ENCODE measurements around the gene IMPA2.

IMPA2 gene

DNA sequence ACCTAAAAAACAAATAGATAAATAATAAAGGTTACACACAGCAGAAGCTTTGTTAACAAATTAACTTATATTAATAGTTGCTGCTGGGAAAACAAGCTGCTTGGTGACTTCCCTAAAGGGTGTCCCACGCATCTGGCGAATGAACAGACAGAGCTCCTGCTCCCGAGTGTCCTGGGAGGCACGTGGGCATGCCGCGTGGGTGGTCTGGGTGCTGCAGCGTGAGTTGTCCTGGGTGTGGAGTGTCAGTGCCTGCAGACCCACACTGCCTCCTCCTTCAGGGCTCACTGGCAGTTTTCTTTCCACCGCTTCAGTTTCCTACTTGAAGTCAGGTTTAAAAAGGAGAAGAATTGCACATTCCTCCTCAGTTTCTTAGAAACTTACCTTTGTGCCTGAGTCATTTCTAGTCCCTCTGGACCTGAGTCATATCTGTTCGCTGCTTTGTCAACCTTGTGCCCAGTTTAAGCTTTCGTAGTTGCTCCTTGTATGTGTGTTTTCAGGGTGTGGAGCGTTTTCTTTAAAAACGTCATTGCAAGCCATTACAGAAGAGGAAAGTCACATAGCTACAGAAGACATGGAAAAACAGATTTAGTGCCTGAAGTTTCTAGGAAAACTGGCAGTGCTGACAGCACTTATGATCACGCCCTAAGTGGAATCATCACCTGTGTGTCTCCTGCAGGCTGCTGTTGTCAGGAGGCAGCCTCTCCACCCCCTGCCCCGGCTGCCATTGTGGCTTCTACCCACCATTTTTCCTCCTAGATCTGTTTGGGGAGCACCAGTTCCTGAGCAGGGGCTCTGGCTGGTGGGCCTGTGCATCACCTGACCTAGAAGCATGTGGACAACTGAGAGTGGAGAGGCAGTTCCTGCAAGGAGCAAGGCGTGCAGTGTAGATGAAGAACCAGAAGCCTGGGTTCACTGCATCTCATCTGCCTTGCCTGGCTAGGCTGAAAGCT lies 24.5 kb downstream of the IMPA2 start:
- DNase-seq (ENCODE audit: low read depth) = no peak
- no peak for TF ChIP-seq CTCF (conservative IDR thresholded peaks at IDR 0.05; ENCODE audit: low read depth, low read length)
- H3K4me3 ChIP-seq (ENCODE audit: low read length) = no peak overlapping the region

DNA sequence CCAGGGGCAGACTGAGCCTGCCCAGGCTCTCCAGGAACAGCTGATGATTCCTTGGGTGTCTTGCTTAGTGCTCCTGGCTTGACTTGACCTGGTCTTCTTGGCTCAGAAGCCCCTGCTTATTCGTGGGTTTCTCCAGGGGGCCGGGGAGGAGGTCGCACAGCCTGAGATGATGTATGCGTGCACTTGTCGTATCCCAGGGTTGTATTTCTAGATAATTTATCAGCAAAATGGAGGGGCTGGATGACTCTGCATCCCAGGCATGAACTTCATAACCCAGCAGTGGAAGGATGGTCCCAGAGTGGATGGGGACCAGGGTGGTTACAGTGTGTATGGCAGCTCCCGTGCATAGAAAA lies 25.2 kb downstream of the IMPA2 start:
- TF ChIP-seq CTCF (conservative IDR thresholded peaks at IDR 0.05; ENCODE audit: low read depth, low read length) = no peak
- DNase-seq (ENCODE audit: low read depth) = no peak
- no peak overlapping the region for H3K4me3 ChIP-seq (ENCODE audit: low read length)

GRCh38 chr18:12007063-12007462 lies 25.8 kb downstream of the IMPA2 start:
- TF ChIP-seq CTCF (conservative IDR thresholded peaks at IDR 0.05; ENCODE audit: low read depth, low read length) = no peak
- no peak overlapping the region for H3K4me3 ChIP-seq (ENCODE audit: low read length)
- no peak for DNase-seq (ENCODE audit: low read depth)

- H3K4me3 ChIP-seq (ENCODE audit: low read length) = no peak overlapping the region
- TF ChIP-seq CTCF (conservative IDR thresholded peaks at IDR 0.05; ENCODE audit: low read depth, low read length) = no peak
- DNase-seq (ENCODE audit: low read depth) = no peak
These were observed 27.0 kb downstream of the IMPA2 start for GRCh38 chr18:12008181-12008767.

- no peak overlapping the region for H3K4me3 ChIP-seq (ENCODE audit: low read length)
- DNase-seq (ENCODE audit: low read depth) = no peak
- no peak for TF ChIP-seq CTCF (conservative IDR thresholded peaks at IDR 0.05; ENCODE audit: low read depth, low read length)
These were observed 27.7 kb downstream of the IMPA2 start for GRCh38 chr18:12008842-12009580.

- H3K4me3 ChIP-seq (ENCODE audit: low read length) = no peak overlapping the region
- TF ChIP-seq CTCF (conservative IDR thresholded peaks at IDR 0.05; ENCODE audit: low read depth, low read length) = no peak
- no peak for DNase-seq (ENCODE audit: low read depth)
These were observed 28.4 kb downstream of the IMPA2 start for GRCh38 chr18:12009581-12010140.

Data from retinal pigment epithelial cell (primary cell).